PC-9 (cell line): ENCODE measurements around the gene CDYL2. TPM values are rescaled to one million over a fixed set of nuclear protein-coding genes. Genes with fewer than 3 reads are reported as not detected.

ENCODE experiments used
- BruUV-seq: library from RNA; stranded (reverse); fragments of 400-500 nt; replicated peaks from 2 replicates; lab custom pipeline; 2021; lab: Mats Ljungman, UMichigan
- CTCF ChIA-PET: fragments of 300-600 bp; sonication (Branson Sonifier 250); formaldehyde crosslinking; loops from one replicate; lab custom pipeline; 2022; ENCODE audit warnings: antibody characterized with exemption; lab: Charles Lee
- POLR2A ChIA-PET: fragments of 300-600 bp; sonication (Branson Sonifier 250); formaldehyde crosslinking; loops from one replicate; lab custom pipeline; 2022; ENCODE audit warnings: antibody characterized with exemption; ENCODE audit not compliant: unreplicated experiment; lab: Charles Lee
- DNase-seq, 2 experiments: peaks; one replicate each; pipeline versions ENCODE4 v3.0.0 to v3.0.0-alpha.2; 2015 to 2022; ENCODE audit warnings: mixed read lengths in 1 of 2
- H2AFZ ChIP-seq: fragments of 200-600 bp; sonication (generic); 2 replicates; pipeline ENCODE4 v1.8.1; 2017; ENCODE audit warnings: antibody characterized with exemption
- H3F3A ChIP-seq: fragments of 200-600 bp; sonication (generic); 2 replicates; pipeline ENCODE4 v1.8.1; 2017; ENCODE audit warnings: antibody characterized with exemption, mild to moderate bottlenecking, low read depth; ENCODE audit not compliant: insufficient read depth
- H3K27ac ChIP-seq: fragments of 200-600 bp; sonication (generic); 2 replicates; pipeline ENCODE4 v1.6.1; 2016; ENCODE audit warnings: mixed run types
- H3K27me3 ChIP-seq: fragments of 200-600 bp; sonication (generic); 2 replicates; pipeline ENCODE4 v1.6.1; 2016; ENCODE audit warnings: low read depth, mixed run types; ENCODE audit not compliant: insufficient read depth
- H3K36me3 ChIP-seq: fragments of 200-600 bp; sonication (generic); 2 replicates; pipeline ENCODE4 v1.6.1; 2016; ENCODE audit warnings: low read depth, mixed run types
- H3K4me1 ChIP-seq: fragments of 200-600 bp; sonication (generic); replicated peaks from 2 replicates; pipeline ENCODE4 v1.6.1; 2016; ENCODE audit warnings: mixed run types; ENCODE audit not compliant: insufficient read depth
- H3K4me2 ChIP-seq: fragments of 200-600 bp; sonication (generic); 2 replicates; pipeline ENCODE4 v1.6.1; 2017; ENCODE audit warnings: mixed run types
- H3K4me3 ChIP-seq: fragments of 200-600 bp; sonication (generic); 2 replicates; pipeline ENCODE4 v1.6.1; 2016; ENCODE audit warnings: mixed run types
- H3K79me2 ChIP-seq: fragments of 200-600 bp; sonication (generic); 2 replicates; pipeline ENCODE4 v1.6.1; 2017; ENCODE audit warnings: low read depth, mixed run types
- H3K9me2 ChIP-seq: fragments of 200-600 bp; sonication (generic); 2 replicates; pipeline ENCODE4 v1.8.1; 2017; ENCODE audit warnings: mild to moderate bottlenecking; ENCODE audit not compliant: insufficient read depth
- H3K9me3 ChIP-seq: fragments of 200-600 bp; sonication (generic); 2 replicates; pipeline ENCODE4 v1.8.1; 2016; ENCODE audit warnings: low read depth; ENCODE audit not compliant: insufficient read depth
- H4K20me1 ChIP-seq: fragments of 200-600 bp; sonication (generic); 2 replicates; pipeline ENCODE4 v1.8.1; 2017; ENCODE audit not compliant: insufficient read depth
- EZH2 ChIP-seq: fragments of 200-600 bp; sonication (generic); IDR thresholded peaks from 2 replicates; pipeline ENCODE4 v1.8.0; 2017; ENCODE audit warnings: antibody characterized with exemption, low read depth
- intact Hi-C: fragments of 100-400 bp; cut with micrococcal nuclease; formaldehyde crosslinking; loops from one replicate; pipeline ENCODE4 v1.10.0; 2022; ENCODE audit not compliant: unreplicated experiment
- total RNA-seq: library from RNA; stranded (reverse); gene quantifications from 2 replicates; pipeline ENCODE4 v1.2.3, GENCODE V29; 2021
- TF ChIP-seq, protein P1 (sequence below): fragments of 200-600 bp; sonication (generic); conservative IDR thresholded peaks from 2 replicates; pipeline ENCODE4 v1.6.1; 2017; ENCODE audit warnings: mixed run types, antibody characterized with exemption, mild to moderate bottlenecking, moderate library complexity

Gene CDYL2
- total RNA-seq, 1 experiment from 2014 or later, result 3.3 TPM

GRCh38 chr16:80615735-80616134 lies 188.7 kb downstream of the CDYL2 start:
- TF ChIP-seq, protein P1, sequence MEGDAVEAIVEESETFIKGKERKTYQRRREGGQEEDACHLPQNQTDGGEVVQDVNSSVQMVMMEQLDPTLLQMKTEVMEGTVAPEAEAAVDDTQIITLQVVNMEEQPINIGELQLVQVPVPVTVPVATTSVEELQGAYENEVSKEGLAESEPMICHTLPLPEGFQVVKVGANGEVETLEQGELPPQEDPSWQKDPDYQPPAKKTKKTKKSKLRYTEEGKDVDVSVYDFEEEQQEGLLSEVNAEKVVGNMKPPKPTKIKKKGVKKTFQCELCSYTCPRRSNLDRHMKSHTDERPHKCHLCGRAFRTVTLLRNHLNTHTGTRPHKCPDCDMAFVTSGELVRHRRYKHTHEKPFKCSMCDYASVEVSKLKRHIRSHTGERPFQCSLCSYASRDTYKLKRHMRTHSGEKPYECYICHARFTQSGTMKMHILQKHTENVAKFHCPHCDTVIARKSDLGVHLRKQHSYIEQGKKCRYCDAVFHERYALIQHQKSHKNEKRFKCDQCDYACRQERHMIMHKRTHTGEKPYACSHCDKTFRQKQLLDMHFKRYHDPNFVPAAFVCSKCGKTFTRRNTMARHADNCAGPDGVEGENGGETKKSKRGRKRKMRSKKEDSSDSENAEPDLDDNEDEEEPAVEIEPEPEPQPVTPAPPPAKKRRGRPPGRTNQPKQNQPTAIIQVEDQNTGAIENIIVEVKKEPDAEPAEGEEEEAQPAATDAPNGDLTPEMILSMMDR, result no peak
- no peak for TF ChIP-seq EZH2
- POLR2A ChIA-PET, result no interaction called here
- Histone ChIP-seq H3F3A (no peaks in the 10 kb centered on the region), H3K9me2 (no peaks in the 10 kb centered on the region), H3K36me3 (no peaks in the 10 kb centered on the region), H4K20me1 (no peaks in the 10 kb centered on the region), H3K9me3 (no peaks in the 10 kb centered on the region), H3K4me3 (no peak overlapping the region), H3K79me2 (no peaks in the 10 kb centered on the region), H3K27ac (no peak overlapping the region), H2AFZ (no peak overlapping the region), H3K27me3 (peaks cover 26% of the 10 kb centered on the region), H3K4me1 (no peaks in the 10 kb centered on the region), H3K4me2 (no peak overlapping the region)
- intact Hi-C loops, result no loop called here
- no peak for DNase-seq
- CTCF ChIA-PET, result no interaction called here
- BruUV-seq, result no TSS peak

GRCh38 chr16:80614908-80615671 lies 189.3 kb downstream of the CDYL2 start:
- no peaks in the 10 kb centered on the region for H4K20me1 ChIP-seq
- intact Hi-C loops, result no loop called here
- H3K27ac ChIP-seq, result no peak overlapping the region
- no peak for DNase-seq
- ChIA-PET CTCF (no interaction called here), POLR2A (no interaction called here)
- no TSS peak for BruUV-seq
- no peak overlapping the region for H2AFZ ChIP-seq
- H3K4me1 ChIP-seq, result no peaks in the 10 kb centered on the region
- no peak overlapping the region for H3K4me3 ChIP-seq
- H3F3A ChIP-seq, result no peaks in the 10 kb centered on the region
- H3K9me3 ChIP-seq, result no peaks in the 10 kb centered on the region
- H3K27me3 ChIP-seq, result peaks cover 30% of the 10 kb centered on the region
- no peaks in the 10 kb centered on the region for H3K9me2 ChIP-seq
- TF ChIP-seq, protein P1, result no peak
- no peak for TF ChIP-seq EZH2
- H3K36me3 ChIP-seq, result no peaks in the 10 kb centered on the region
- no peaks in the 10 kb centered on the region for H3K79me2 ChIP-seq
- H3K4me2 ChIP-seq, result no peak overlapping the region

GRCh38 chr16:80612461-80613017 lies 191.9 kb downstream of the CDYL2 start:
- Histone ChIP-seq H3K9me3 (no peaks in the 10 kb centered on the region), H3K79me2 (no peaks in the 10 kb centered on the region), H3K27me3 (peaks cover 46% of the 10 kb centered on the region), H3F3A (no peaks in the 10 kb centered on the region), H2AFZ (no peak overlapping the region), H3K4me2 (no peak overlapping the region), H3K4me3 (no peak overlapping the region), H3K36me3 (no peaks in the 10 kb centered on the region), H4K20me1 (no peaks in the 10 kb centered on the region), H3K4me1 (no peaks in the 10 kb centered on the region), H3K27ac (no peak overlapping the region), H3K9me2 (no peaks in the 10 kb centered on the region)
- BruUV-seq, result no TSS peak
- ChIA-PET CTCF (no interaction called here), POLR2A (no interaction called here)
- DNase-seq, result no peak
- intact Hi-C loops, result no loop called here
- no peak for TF ChIP-seq EZH2
- TF ChIP-seq, protein P1, result no peak
